Measurements from ENCODE around the gene RXYLT1.

DNA sequence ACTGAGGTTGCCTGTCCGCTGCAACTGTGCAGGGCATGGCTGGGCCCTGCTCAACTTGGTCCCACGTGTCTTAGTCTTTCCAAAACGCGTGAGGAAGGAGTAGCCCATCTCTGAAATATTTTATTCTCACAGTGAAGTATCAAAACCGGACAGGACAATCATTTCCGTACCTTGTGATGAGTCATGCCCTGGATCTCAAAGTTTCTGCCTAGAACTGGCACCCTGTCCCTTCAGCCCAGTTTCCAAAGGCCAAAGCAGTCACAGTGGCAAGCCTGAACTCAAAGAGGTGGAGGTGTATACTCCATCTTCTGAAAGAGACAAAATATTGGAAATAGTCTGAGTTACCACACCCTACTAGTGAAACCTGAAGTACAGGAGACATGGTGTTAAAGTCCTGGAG is 36.3 kb downstream of the RXYLT1 start:
- TF ChIP-seq, protein P1, sequence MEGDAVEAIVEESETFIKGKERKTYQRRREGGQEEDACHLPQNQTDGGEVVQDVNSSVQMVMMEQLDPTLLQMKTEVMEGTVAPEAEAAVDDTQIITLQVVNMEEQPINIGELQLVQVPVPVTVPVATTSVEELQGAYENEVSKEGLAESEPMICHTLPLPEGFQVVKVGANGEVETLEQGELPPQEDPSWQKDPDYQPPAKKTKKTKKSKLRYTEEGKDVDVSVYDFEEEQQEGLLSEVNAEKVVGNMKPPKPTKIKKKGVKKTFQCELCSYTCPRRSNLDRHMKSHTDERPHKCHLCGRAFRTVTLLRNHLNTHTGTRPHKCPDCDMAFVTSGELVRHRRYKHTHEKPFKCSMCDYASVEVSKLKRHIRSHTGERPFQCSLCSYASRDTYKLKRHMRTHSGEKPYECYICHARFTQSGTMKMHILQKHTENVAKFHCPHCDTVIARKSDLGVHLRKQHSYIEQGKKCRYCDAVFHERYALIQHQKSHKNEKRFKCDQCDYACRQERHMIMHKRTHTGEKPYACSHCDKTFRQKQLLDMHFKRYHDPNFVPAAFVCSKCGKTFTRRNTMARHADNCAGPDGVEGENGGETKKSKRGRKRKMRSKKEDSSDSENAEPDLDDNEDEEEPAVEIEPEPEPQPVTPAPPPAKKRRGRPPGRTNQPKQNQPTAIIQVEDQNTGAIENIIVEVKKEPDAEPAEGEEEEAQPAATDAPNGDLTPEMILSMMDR (IDR thresholded peaks at IDR 0.05): no peak
- TF ChIP-seq EZH2 (IDR thresholded peaks at IDR 0.05): no peak
- no peak for TF ChIP-seq EZH2phosphoT487 (IDR thresholded peaks at IDR 0.05)

Measured in neural progenitor cell (in vitro differentiated cells).